H54 (cell line): ENCODE data around the gene USP6.
"Not testable (repeated sequence)": the region's sequence is repeated elsewhere in the genome, so short reads cannot be mapped to it uniquely, and the experiment has no call there.

Experiments used
- DNase-seq: peaks from one replicate; pipeline ENCODE4 v3.0.0; 2011; ENCODE audit warnings: low spot score, mixed read lengths; ENCODE audit not compliant: insufficient read length
- FAIRE-seq: peaks from 3 replicates; lab custom pipeline; 2011; peaks lifted over from hg19 to GRCh38; lab: Jason Lieb, UNC
- POLR2A ChIP-seq: IDR thresholded peaks from 2 replicates; pipeline ENCODE4 v1.6.1; 2011; ENCODE audit warnings: low read depth, mild to moderate bottlenecking, low read length

Gene USP6

DNA sequence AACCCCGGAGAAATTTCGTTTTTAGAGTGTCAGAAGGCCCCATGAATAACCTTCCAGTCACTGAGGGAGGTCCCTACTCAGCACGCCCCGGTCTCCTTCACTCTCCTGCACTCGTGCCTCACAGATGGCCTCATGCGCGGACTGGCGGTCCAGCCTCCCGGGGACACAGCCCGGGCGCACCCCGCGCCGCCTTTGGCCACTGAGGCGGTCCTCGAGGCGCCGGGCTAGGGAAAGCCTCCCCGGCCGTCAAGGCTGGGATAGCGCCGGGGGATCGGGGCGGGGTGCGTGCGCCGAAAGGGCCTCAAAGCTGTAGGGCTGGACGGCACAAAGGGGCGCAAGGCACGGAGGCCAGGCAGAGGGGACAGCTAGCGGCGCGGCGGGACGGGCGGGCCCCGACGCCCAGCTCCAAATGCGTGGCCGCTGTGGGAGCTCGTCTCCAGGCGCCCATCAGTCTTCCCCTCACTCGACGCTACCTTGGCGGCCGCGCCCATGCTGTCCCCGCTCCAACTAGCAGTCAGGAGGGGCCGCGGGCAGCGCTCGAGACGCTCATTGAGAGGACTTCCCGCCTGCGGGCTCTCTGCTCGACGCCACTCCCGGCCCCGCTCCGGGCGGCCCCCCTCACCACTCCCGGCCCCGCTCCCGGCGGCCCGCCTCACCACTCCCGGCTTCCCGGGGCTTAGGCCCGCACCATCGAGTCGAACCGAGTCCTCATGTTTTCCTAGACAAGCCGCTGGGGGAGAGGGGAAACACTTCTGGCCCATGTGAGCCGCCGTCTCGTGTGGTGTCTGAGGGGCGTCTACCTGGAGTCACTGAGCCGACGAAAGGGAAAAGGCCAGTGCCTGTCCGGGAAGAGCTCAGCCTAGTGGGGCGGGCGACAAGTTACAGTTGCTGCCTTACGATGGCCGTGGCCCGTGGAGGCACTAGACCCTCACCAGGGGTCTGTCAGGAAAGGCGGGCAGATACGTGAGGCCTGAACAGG, at the start of gene USP6:
USP6 (plus strand) TSS at position 360 of the 979 bp plus-strand sequence. CDS start 14,336 bp downstream, outside the sequence.
- no peak for TF ChIP-seq POLR2A
- FAIRE-seq (no peak), DNase-seq (no peak)

GRCh38 chr17:5068236-5068635, 47.6 kb upstream of the USP6 start:
- FAIRE-seq, result no peak
- TF ChIP-seq POLR2A, result no peak
- DNase-seq, result no peak

GRCh38 chr17:5069724-5070123, 46.1 kb upstream of the USP6 start:
- DNase-seq, result peak; percentile 30
- TF ChIP-seq POLR2A, result no peak
- no peak for FAIRE-seq

- DNase-seq, FAIRE-seq: not testable (repeated sequence)
Observed at GRCh38 chr17:5075472-5075871, 40.4 kb upstream of the USP6 start.

DNA sequence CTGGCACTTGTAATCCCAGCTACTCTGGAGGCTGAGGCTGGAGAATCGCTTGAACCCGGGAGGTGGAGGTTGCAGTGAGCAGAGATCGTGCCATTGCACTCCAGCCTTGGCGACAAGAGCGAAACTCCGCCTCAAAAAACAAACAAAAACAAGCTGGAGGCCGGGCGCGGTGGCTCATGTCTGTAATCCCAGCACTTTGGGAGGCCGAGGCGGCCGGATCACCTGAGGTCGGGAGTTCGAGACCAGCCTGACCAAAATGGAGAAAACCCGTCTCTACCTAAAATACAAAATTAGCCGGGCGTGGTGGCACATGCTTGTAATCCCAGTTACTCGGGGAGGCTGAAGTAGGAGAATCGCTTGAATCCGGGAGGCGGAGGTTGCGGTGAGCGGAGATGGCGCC, 38.6 kb upstream of the USP6 start:
- FAIRE-seq, DNase-seq: not testable (repeated sequence)

DNA sequence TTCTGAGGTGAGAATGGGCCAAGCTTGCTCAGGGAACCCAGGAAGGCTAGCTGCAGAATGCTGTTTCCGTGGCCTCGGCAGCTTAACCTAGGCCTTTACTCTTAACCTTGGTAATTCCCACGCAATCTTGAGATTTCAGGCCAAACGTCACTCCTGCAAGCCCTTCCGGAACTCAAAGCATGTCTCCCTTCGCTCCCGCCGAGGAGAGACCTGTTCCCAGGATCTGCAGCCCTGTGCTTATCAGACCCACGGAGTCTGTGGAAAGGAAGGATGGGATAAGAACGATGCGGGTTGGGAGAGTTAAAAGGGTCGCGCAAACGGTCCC, 38.1 kb upstream of the USP6 start:
- no peak for FAIRE-seq
- TF ChIP-seq POLR2A, result no peak

GRCh38 chr17:5078106-5079028, 37.5 kb upstream of the USP6 start, which contains the start of gene ZFP3:
Gene ZFP3 (plus strand): TSS chr17:5078467. CDS start chr17:5091505, 13,038 bp downstream.
- TF ChIP-seq POLR2A, result peak; percentile 59
- DNase-seq (no peak), FAIRE-seq (no peak)

More for the DNA sequence above, 38.1 kb upstream of the USP6 start:
- DNase-seq, result no peak

GRCh38 chr17:5080591-5080990, 35.2 kb upstream of the USP6 start:
- FAIRE-seq, result no peak

GRCh38 chr17:5092218-5093010, 23.4 kb upstream of the USP6 start:
- no peak for TF ChIP-seq POLR2A
- FAIRE-seq (no peak), DNase-seq (no peak)

More at GRCh38 chr17:5080591-5080990, 35.2 kb upstream of the USP6 start:
- DNase-seq, result no peak
- TF ChIP-seq POLR2A, result no peak

GRCh38 chr17:5096731-5097100, 19.1 kb upstream of the USP6 start:
- TF ChIP-seq POLR2A, result no peak
- DNase-seq (no peak), FAIRE-seq (no peak)

- FAIRE-seq, result no peak
- DNase-seq, result no peak
- no peak for TF ChIP-seq POLR2A
Observed at GRCh38 chr17:5097101-5097834, 18.6 kb upstream of the USP6 start.

GRCh38 chr17:5099271-5099670, 16.6 kb upstream of the USP6 start:
- DNase-seq (no peak), FAIRE-seq (no peak)
- no peak for TF ChIP-seq POLR2A

DNA sequence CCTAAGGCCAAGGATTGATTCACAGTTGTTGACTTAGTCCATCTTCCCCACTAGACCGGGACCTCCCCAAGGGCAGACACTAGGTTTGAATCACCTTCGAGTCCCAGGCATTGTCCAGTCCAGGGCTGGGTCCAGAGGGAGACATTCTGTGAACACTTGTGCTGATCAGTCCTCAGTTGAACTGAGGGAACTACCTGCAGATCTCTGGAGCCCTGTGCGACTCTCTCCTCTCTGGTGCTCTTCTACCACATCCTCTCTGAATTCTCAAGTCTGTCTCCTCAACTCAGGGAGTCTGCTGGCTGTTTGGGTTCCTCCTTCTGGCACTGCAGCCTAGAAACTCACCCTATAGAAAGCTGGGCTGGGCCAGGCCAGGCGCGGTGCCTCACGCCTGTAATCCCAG, 15.0 kb upstream of the USP6 start:
- DNase-seq, result no peak
- TF ChIP-seq POLR2A, result no peak
- FAIRE-seq, result no peak
